NCI-H2227 (cell line): ENCODE results near the gene WWOX.

ENCODE experiments used
- DNase-seq: peaks from one replicate; lab custom pipeline; 2025; ENCODE audit not compliant: unreplicated experiment; lab: John Stamatoyannopoulos, UW

WWOX gene

GRCh38 chr16:78326731-78327130 lies 227.3 kb downstream of the WWOX start:
- DNase-seq: no peak

- no peak for DNase-seq
Measured at GRCh38 chr16:78331731-78332130, 232.3 kb downstream of the WWOX start.

GRCh38 chr16:78333808-78334207 lies 234.4 kb downstream of the WWOX start:
- DNase-seq: no peak

GRCh38 chr16:78340590-78340989 lies 241.1 kb downstream of the WWOX start:
- no peak for DNase-seq

GRCh38 chr16:78348068-78348467 lies 248.6 kb downstream of the WWOX start:
- DNase-seq: no peak

GRCh38 chr16:78348886-78349285 lies 249.4 kb downstream of the WWOX start:
- no peak for DNase-seq

- DNase-seq: no peak
Measured at GRCh38 chr16:78352184-78352583, 252.7 kb downstream of the WWOX start.

- no peak for DNase-seq
Measured at GRCh38 chr16:78353640-78354275, 254.3 kb downstream of the WWOX start.

- no peak for DNase-seq
Measured at GRCh38 chr16:78362524-78363135, 263.2 kb downstream of the WWOX start.

GRCh38 chr16:78363843-78364555 lies 264.5 kb downstream of the WWOX start:
- no peak for DNase-seq

GRCh38 chr16:78364556-78364880 lies 265.1 kb downstream of the WWOX start:
- DNase-seq: no peak

GRCh38 chr16:78365366-78365765 lies 265.9 kb downstream of the WWOX start:
- no peak for DNase-seq

- DNase-seq: no peak
Measured at GRCh38 chr16:78368121-78369102, 269.0 kb downstream of the WWOX start.

GRCh38 chr16:78372277-78372676 lies 272.8 kb downstream of the WWOX start:
- no peak for DNase-seq

- DNase-seq: no peak
Measured at GRCh38 chr16:78375055-78375679, 275.7 kb downstream of the WWOX start.

GRCh38 chr16:78376452-78376851 lies 277.0 kb downstream of the WWOX start:
- no peak for DNase-seq

GRCh38 chr16:78377312-78377711 lies 277.9 kb downstream of the WWOX start:
- DNase-seq: no peak

- no peak for DNase-seq
Measured at GRCh38 chr16:78381060-78381459, 281.6 kb downstream of the WWOX start.

- DNase-seq: no peak
Measured at GRCh38 chr16:78383118-78383517, 283.7 kb downstream of the WWOX start.

- no peak for DNase-seq
Measured at GRCh38 chr16:78385086-78385805, 285.8 kb downstream of the WWOX start.
